ENCODE results near the gene KLHL6. TPM values are rescaled to one million over a fixed set of nuclear protein-coding genes. Genes with fewer than 3 reads are reported as not detected.
"Not testable (repeated sequence)": the region's sequence is repeated elsewhere in the genome, so short reads cannot be mapped to it uniquely, and the experiment has no call there.

Gene KLHL6
- total and polyA plus RNA-seq, 2 of the 13 experiments (the other 11 are each of a cell fraction or from before 2014, with no cell fraction given) = not detected

GRCh38 chr3:183572935-183573334 is 17.4 kb upstream of the KLHL6 start:
- Histone ChIP-seq H3K4me1 (ENCODE audit: insufficient read depth, low read length) (no peaks in the 10 kb centered on the region), H3K27me3 (ENCODE audit: control insufficient read depth in 1 of 2, insufficient read depth in 2 of 2, low read length in 2 of 2) (peaks cover 0 to 4% of the 10 kb centered on the region in 2 experiments; a peak in 1 of 5 replicates), H3K4me2 (ENCODE audit: low read depth, low read length) (no peak overlapping the region), H3K9ac (ENCODE audit: insufficient read depth, low read depth, low read length) (no peak overlapping the region), H4K20me1 (ENCODE audit: insufficient read depth, low read length) (no peaks in the 10 kb centered on the region), H2AFZ (ENCODE audit: low read length) (no peak overlapping the region), H3K4me3 (replicated peaks in 1 of 3; ENCODE audit: insufficient read depth in 1 of 3, low read depth in 2 of 3, low read length in 3 of 3) (no peak overlapping the region), H3K27ac (ENCODE audit: extremely low read length, insufficient read depth, low read length) (no peak overlapping the region), H3K36me3 (replicated peaks in 1 of 2; ENCODE audit: control insufficient read depth in 1 of 2, insufficient read depth in 2 of 2, low read length in 2 of 2) (no peaks in the 10 kb centered on the region), H3K79me2 (ENCODE audit: insufficient read depth, low read length) (no peaks in the 10 kb centered on the region), H3K9me3 (ENCODE audit: low read length) (no peaks in the 10 kb centered on the region)
- no peak for TF ChIP-seq ZNF224 (CRISPR knock-in tag; IDR thresholded peaks at IDR 0.05)
- TF ChIP-seq RFXAP (CRISPR knock-in tag; IDR thresholded peaks at IDR 0.05; ENCODE audit: borderline replicate concordance) = no peak
- TF ChIP-seq ZKSCAN8 (CRISPR knock-in tag; IDR thresholded peaks at IDR 0.05; ENCODE audit: borderline replicate concordance) = no peak
- TF ChIP-seq HNRNPLL (IDR thresholded peaks at IDR 0.05; ENCODE audit: low read depth, low read length, poor library complexity, severe bottlenecking) = no peak
- TF ChIP-seq CENPX (CRISPR knock-in tag; IDR thresholded peaks at IDR 0.05) = no peak
- TF ChIP-seq TOPORS (CRISPR knock-in tag; IDR thresholded peaks at IDR 0.05) = no peak
- no peak for TF ChIP-seq CREB1 (IDR thresholded peaks at IDR 0.05)
- TF ChIP-seq CREB1 (CRISPR knock-in tag; IDR thresholded peaks at IDR 0.05) = no peak
- no peak for TF ChIP-seq KLF16 (CRISPR knock-in tag; IDR thresholded peaks at IDR 0.05)
- no peak for TF ChIP-seq SKI (IDR thresholded peaks at IDR 0.05; ENCODE audit: partially characterized antibody)
- no peak for TF ChIP-seq TGIF2 (CRISPR knock-in tag; IDR thresholded peaks at IDR 0.05)
- in situ Hi-C loops (cut with HindIII; ENCODE audit: extremely low pct_ligation_motif_present, low pct_unique_long_range_greater_than_20kb) = no loop called here
- no TSS peak for BruUV-seq (replicated peaks)
- FAIRE-seq = no peak
- ATAC-seq = no peak
- POLR2A ChIA-PET = no interaction called here
- intact Hi-C loops (cut with micrococcal nuclease; ENCODE audit: unreplicated experiment) = no loop called here
- no peak for DNase-seq (ENCODE audit: low spot score)
- 18% methylated on average over 3 of the region's 3 CpGs for WGBS (ENCODE audit: low lambda C conversion rate)
- CTCF ChIA-PET (ENCODE audit: low intra/inter-chr PET ratio, low total read pairs) = no interaction called here

- H3K27me3 ChIP-seq (ENCODE audit: control insufficient read depth in 1 of 2, insufficient read depth in 2 of 2, low read length in 2 of 2); H3K9ac ChIP-seq (ENCODE audit: insufficient read depth, low read depth, low read length); H3K9me3 ChIP-seq (ENCODE audit: low read length); ATAC-seq; FAIRE-seq; H3K4me3 ChIP-seq (replicated peaks in 1 of 3; ENCODE audit: insufficient read depth in 1 of 3, low read depth in 2 of 3, low read length in 3 of 3); POLR2A ChIA-PET; DNase-seq (ENCODE audit: low spot score); H3K27ac ChIP-seq (ENCODE audit: extremely low read length, insufficient read depth, low read length); H3K4me1 ChIP-seq (ENCODE audit: insufficient read depth, low read length); H3K79me2 ChIP-seq (ENCODE audit: insufficient read depth, low read length); CTCF ChIA-PET (ENCODE audit: low intra/inter-chr PET ratio, low total read pairs); H3K36me3 ChIP-seq (replicated peaks in 1 of 2; ENCODE audit: control insufficient read depth in 1 of 2, insufficient read depth in 2 of 2, low read length in 2 of 2); intact Hi-C loops (cut with micrococcal nuclease; ENCODE audit: unreplicated experiment); in situ Hi-C loops (cut with HindIII; ENCODE audit: extremely low pct_ligation_motif_present, low pct_unique_long_range_greater_than_20kb); H4K20me1 ChIP-seq (ENCODE audit: insufficient read depth, low read length); H3K4me2 ChIP-seq (ENCODE audit: low read depth, low read length); BruUV-seq (replicated peaks); H2AFZ ChIP-seq (ENCODE audit: low read length): not testable (repeated sequence)
- 46% methylated on average over 3 of the region's 3 CpGs for WGBS (ENCODE audit: low lambda C conversion rate)
Measured at GRCh38 chr3:183570191-183570590, 14.7 kb upstream of the KLHL6 start.

All from HepG2 (cell line).